ENCODE results near the gene ERICH3. TPM values are rescaled to one million over a fixed set of nuclear protein-coding genes. Genes with fewer than 3 reads are reported as not detected.

Gene ERICH3
- total RNA-seq: not detected in 2 replicates

GRCh38 chr1:74673351-74674111, at the start of gene ERICH3:
ERICH3 (minus strand) TSS chr1:74673792; CDS start chr1:74673519, 273 bp downstream.

Other genes starting within 250 kb of the ERICH3 start
- gene LRRC53, start 161.2 kb downstream of the ERICH3 start, total RNA-seq: not detected in 2 replicates
- 20.6 and 26.2 TPM in 2 replicates for gene CRYZ, start 59.3 kb upstream of the ERICH3 start, total RNA-seq
- 18.7 and 22.9 TPM in 2 replicates for gene TYW3, start 59.4 kb upstream of the ERICH3 start, total RNA-seq

Data from subcutaneous preadipocyte (primary cell).